GM12892 (cell line): ENCODE results near the gene ACTL10.

Experiments used
- POLR2A ChIP-seq: IDR thresholded peaks from 2 replicates; pipeline ENCODE4 v1.6.1; 2011; ENCODE audit warnings: low read depth, low read length, control low read depth
- TAF1 ChIP-seq: IDR thresholded peaks from 2 replicates; pipeline ENCODE4 v1.6.1; 2011; ENCODE audit warnings: low read depth, mild to moderate bottlenecking, control low read depth, low read length, borderline replicate concordance

GRCh38 chr20:33713865-33714367 is 47.2 kb downstream of the ACTL10 start:
- TF ChIP-seq TAF1 (no peak), POLR2A (no peak)
